Neural cell (in vitro differentiated cells): ENCODE measurements around the gene RLF. TPM values are rescaled to one million over a fixed set of nuclear protein-coding genes. Genes with fewer than 3 reads are reported as not detected.

ENCODE experiments used
- H2AFZ ChIP-seq: fragments of 200-600, 300-800 bp; sonication (generic), shearing (Covaris generic); 2 replicates; pipeline ENCODE4 v1.6.0; 2014; ENCODE audit warnings: low read depth, mild to moderate bottlenecking, antibody characterized with exemption, low read length, moderate library complexity
- H3F3A ChIP-seq: fragments of 200-600 bp; shearing (Covaris generic); 2 replicates; pipeline ENCODE4 v1.6.1; 2016; ENCODE audit warnings: mild to moderate bottlenecking, moderate library complexity, mixed read lengths, antibody characterized with exemption, low read length; ENCODE audit not compliant: insufficient read depth, poor library complexity, severe bottlenecking
- H3K27ac ChIP-seq: fragments of 200-600, 300-800 bp; sonication (generic), shearing (Covaris generic); 2 replicates; pipeline ENCODE4 v1.5.1; 2014; ENCODE audit warnings: mild to moderate bottlenecking, low read length, moderate library complexity
- H3K27me3 ChIP-seq: fragments of 300-800, 200-600 bp; sonication (generic), shearing (Covaris generic); 2 replicates; pipeline ENCODE4 v1.6.0; 2014; ENCODE audit warnings: mild to moderate bottlenecking, low read depth, low read length, moderate library complexity; ENCODE audit not compliant: insufficient read depth
- H3K36me3 ChIP-seq: fragments of 300-800, 200-600 bp; sonication (generic), shearing (Covaris generic); 2 replicates; pipeline ENCODE4 v1.5.1; 2014; ENCODE audit warnings: mild to moderate bottlenecking, antibody characterized with exemption, low read length, moderate library complexity; ENCODE audit not compliant: insufficient read depth
- H3K4me2 ChIP-seq: fragments of 300-800, 200-600 bp; sonication (generic), shearing (Covaris generic); 2 replicates; pipeline ENCODE4 v1.6.0; 2014; ENCODE audit warnings: mild to moderate bottlenecking, low read length
- H3K4me3 ChIP-seq: fragments of 300-800, 200-600 bp; sonication (generic), shearing (Covaris generic); 2 replicates; pipeline ENCODE4 v1.5.1; 2014; ENCODE audit warnings: mild to moderate bottlenecking, low read length, moderate library complexity
- H3K79me2 ChIP-seq: fragments of 200-600 bp; shearing (Covaris generic); replicated peaks from 2 replicates; pipeline ENCODE4 v1.6.0; 2014; ENCODE audit warnings: mild to moderate bottlenecking, low read length, moderate library complexity; ENCODE audit not compliant: insufficient read depth
- H3K9ac ChIP-seq: fragments of 300-800, 200-600 bp; sonication (generic), shearing (Covaris generic); 2 replicates; pipeline ENCODE4 v1.6.1; 2016; ENCODE audit warnings: mild to moderate bottlenecking, low read length, mixed read lengths
- H3K9me2 ChIP-seq: fragments of 200-600 bp; shearing (Covaris generic); 2 replicates; pipeline ENCODE4 v1.6.1; 2016; ENCODE audit warnings: mild to moderate bottlenecking, low read length, mixed read lengths; ENCODE audit not compliant: insufficient read depth
- H3K9me3 ChIP-seq: fragments of 200-600, 300-800 bp; sonication (generic), shearing (Covaris generic); 2 replicates; pipeline ENCODE4 v1.6.1; 2016; ENCODE audit warnings: mild to moderate bottlenecking, mixed run types, low read length, moderate library complexity, mixed read lengths
- H4K20me1 ChIP-seq: fragments of 200-600 bp; shearing (Covaris generic); 2 replicates; pipeline ENCODE4 v1.6.1; 2016; ENCODE audit warnings: mild to moderate bottlenecking, mixed run types; ENCODE audit not compliant: insufficient read depth
- CTCF ChIP-seq: fragments of 450-650 bp; IDR thresholded peaks from 2 replicates; pipeline ENCODE4 v1.5.1; 2014; ENCODE audit warnings: antibody characterized with exemption, mild to moderate bottlenecking, moderate library complexity; ENCODE audit not compliant: poor library complexity, severe bottlenecking
- EP300 ChIP-seq: fragments of 450-650 bp; conservative IDR thresholded peaks from 2 replicates; pipeline ENCODE4 v1.6.1; 2014; ENCODE audit warnings: antibody characterized with exemption, mild to moderate bottlenecking, moderate library complexity; ENCODE audit not compliant: poor library complexity, severe bottlenecking
- EZH2 ChIP-seq: fragments of 200-600, 300-800 bp; shearing (Covaris generic), sonication (generic); IDR thresholded peaks from 2 replicates; pipeline ENCODE4 v1.6.1; 2014; ENCODE audit warnings: antibody characterized with exemption, low read length, borderline replicate concordance, mild to moderate bottlenecking; ENCODE audit not compliant: insufficient read depth, poor library complexity, severe bottlenecking
- MXI1 ChIP-seq: fragments of 450-650 bp; conservative IDR thresholded peaks from 2 replicates; pipeline ENCODE4 v1.6.1; 2014; ENCODE audit warnings: antibody characterized with exemption, mild to moderate bottlenecking; ENCODE audit not compliant: poor library complexity, severe bottlenecking
- POLR2AphosphoS5 ChIP-seq: IDR thresholded peaks from 2 replicates; pipeline ENCODE4 v1.6.1; 2012
- RAD21 ChIP-seq: fragments of 450-650 bp; conservative IDR thresholded peaks from 2 replicates; pipeline ENCODE4 v1.6.1; 2014; ENCODE audit warnings: antibody characterized with exemption, mild to moderate bottlenecking, moderate library complexity
- REST ChIP-seq: IDR thresholded peaks from 2 replicates; pipeline ENCODE4 v1.6.1; 2012; ENCODE audit warnings: borderline replicate concordance
- SMC3 ChIP-seq: fragments of 450-650 bp; conservative IDR thresholded peaks from 2 replicates; pipeline ENCODE4 v1.6.1; 2014; ENCODE audit warnings: antibody characterized with exemption, mild to moderate bottlenecking, moderate library complexity; ENCODE audit not compliant: poor library complexity
- TAF1 ChIP-seq: IDR thresholded peaks from 2 replicates; pipeline ENCODE4 v1.6.1; 2012; ENCODE audit warnings: low read depth
- polyA plus RNA-seq: library from polyadenylated mRNA; depleted of rRNA; stranded (reverse); fragments of >200 nt; gene quantifications from 2 replicates; pipeline ENCODE4 v1.2.3, GENCODE V29; 2014

The RLF gene
- polyA plus RNA-seq, 1 donor from 2014 or later = 23.4 TPM

- Histone ChIP-seq H3K9me2 (no peaks in the 10 kb centered on the region), H3F3A (no peaks in the 10 kb centered on the region), H3K4me2 (no peak overlapping the region), H3K27ac (no peak overlapping the region), H3K9me3 (no peaks in the 10 kb centered on the region), H3K4me3 (no peak overlapping the region), H3K9ac (no peak overlapping the region), H3K79me2 (no peaks in the 10 kb centered on the region), H3K27me3 (no peaks in the 10 kb centered on the region), H4K20me1 (no peaks in the 10 kb centered on the region), H3K36me3 (peaks cover 12% of the 10 kb centered on the region), H2AFZ (no peak overlapping the region)
- no peak for TF ChIP-seq POLR2AphosphoS5
- no peak for TF ChIP-seq REST
- TF ChIP-seq EP300 = no peak
- no peak for TF ChIP-seq TAF1
- no peak for TF ChIP-seq RAD21
- no peak for TF ChIP-seq CTCF
- no peak for TF ChIP-seq SMC3
- no peak for TF ChIP-seq EZH2
- TF ChIP-seq MXI1 = no peak
These were observed 82.2 kb downstream of the RLF start for GRCh38 chr1:40243351-40243750.

GRCh38 chr1:40244138-40244744 lies 83.1 kb downstream of the RLF start:
- Histone ChIP-seq H3K36me3 (peaks cover 3% of the 10 kb centered on the region), H3K79me2 (no peaks in the 10 kb centered on the region), H3F3A (no peaks in the 10 kb centered on the region), H3K9me2 (no peaks in the 10 kb centered on the region), H3K4me3 (no peak overlapping the region), H3K27ac (no peak overlapping the region), H3K9ac (no peak overlapping the region), H3K9me3 (no peaks in the 10 kb centered on the region), H4K20me1 (no peaks in the 10 kb centered on the region), H3K27me3 (no peaks in the 10 kb centered on the region), H3K4me2 (no peak overlapping the region), H2AFZ (no peak overlapping the region)
- no peak for TF ChIP-seq TAF1
- TF ChIP-seq MXI1 = no peak
- no peak for TF ChIP-seq EZH2
- no peak for TF ChIP-seq REST
- TF ChIP-seq RAD21 = no peak
- no peak for TF ChIP-seq SMC3
- TF ChIP-seq POLR2AphosphoS5 = no peak
